ENCODE results near the gene CPSF3. TPM values are rescaled to one million over a fixed set of nuclear protein-coding genes. Genes with fewer than 3 reads are reported as not detected.

The CPSF3 gene
- total RNA-seq, 2 experiments from 2014 or later: 46.9 to 58.2 TPM

Other genes starting within 250 kb of the CPSF3 start
- gene ASAP2, start 216.8 kb upstream of the CPSF3 start, total RNA-seq: under 1 TPM; 0.17 to 0.25 TPM
- 100 to 1,000 TPM in 1 of 2 experiments, 10 to 100 TPM in 1; 93.9 to 104 TPM for gene ITGB1BP1, start 126 bp upstream of the CPSF3 start, total RNA-seq
- 10 to 100 TPM; 58.1 to 64.4 TPM for gene IAH1, start 50.9 kb downstream of the CPSF3 start, total RNA-seq
- 10 to 100 TPM; 23.0 to 24.4 TPM for gene ADAM17, start 132.2 kb downstream of the CPSF3 start, total RNA-seq
- 100 to 1,000 TPM; 308 to 322 TPM for gene YWHAQ, start 207.3 kb downstream of the CPSF3 start, total RNA-seq

All from activated CD4-positive, alpha-beta T cell treated with anti-CD3 and anti-CD28 coated beads, Interleukin-2, amount 10 ng/mL, durations not matched to agents 7 days and 5 days (primary cell).